Measurements from ENCODE around the gene MACF1.
"Not testable (repeated sequence)": the region's sequence is repeated elsewhere in the genome, so short reads cannot be mapped to it uniquely, and the experiment has no call there.

- not testable (repeated sequence) for TF ChIP-seq JUND (IDR thresholded peaks at IDR 0.05); TAF1 (conservative IDR thresholded peaks at IDR 0.05); YY1 (IDR thresholded peaks at IDR 0.05); GABPA (IDR thresholded peaks at IDR 0.05 in 1 of 2, conservative IDR thresholded peaks at IDR 0.05 in 1 of 2); REST (IDR thresholded peaks at IDR 0.05); SP1 (IDR thresholded peaks at IDR 0.05); ATF3 (IDR thresholded peaks at IDR 0.05); RXRA (IDR thresholded peaks at IDR 0.05); RAD21 (IDR thresholded peaks at IDR 0.05); FOXA1 (IDR thresholded peaks at IDR 0.05)
- TF ChIP-seq, protein P1, sequence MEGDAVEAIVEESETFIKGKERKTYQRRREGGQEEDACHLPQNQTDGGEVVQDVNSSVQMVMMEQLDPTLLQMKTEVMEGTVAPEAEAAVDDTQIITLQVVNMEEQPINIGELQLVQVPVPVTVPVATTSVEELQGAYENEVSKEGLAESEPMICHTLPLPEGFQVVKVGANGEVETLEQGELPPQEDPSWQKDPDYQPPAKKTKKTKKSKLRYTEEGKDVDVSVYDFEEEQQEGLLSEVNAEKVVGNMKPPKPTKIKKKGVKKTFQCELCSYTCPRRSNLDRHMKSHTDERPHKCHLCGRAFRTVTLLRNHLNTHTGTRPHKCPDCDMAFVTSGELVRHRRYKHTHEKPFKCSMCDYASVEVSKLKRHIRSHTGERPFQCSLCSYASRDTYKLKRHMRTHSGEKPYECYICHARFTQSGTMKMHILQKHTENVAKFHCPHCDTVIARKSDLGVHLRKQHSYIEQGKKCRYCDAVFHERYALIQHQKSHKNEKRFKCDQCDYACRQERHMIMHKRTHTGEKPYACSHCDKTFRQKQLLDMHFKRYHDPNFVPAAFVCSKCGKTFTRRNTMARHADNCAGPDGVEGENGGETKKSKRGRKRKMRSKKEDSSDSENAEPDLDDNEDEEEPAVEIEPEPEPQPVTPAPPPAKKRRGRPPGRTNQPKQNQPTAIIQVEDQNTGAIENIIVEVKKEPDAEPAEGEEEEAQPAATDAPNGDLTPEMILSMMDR (IDR thresholded peaks at IDR 0.05; ENCODE audit: low read depth, low read length, missing input control): not testable (repeated sequence)
- TF ChIP-seq, protein P2, sequence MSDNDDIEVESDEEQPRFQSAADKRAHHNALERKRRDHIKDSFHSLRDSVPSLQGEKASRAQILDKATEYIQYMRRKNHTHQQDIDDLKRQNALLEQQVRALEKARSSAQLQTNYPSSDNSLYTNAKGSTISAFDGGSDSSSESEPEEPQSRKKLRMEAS (IDR thresholded peaks at IDR 0.05): not testable (repeated sequence)
- TF ChIP-seq, protein P3, sequence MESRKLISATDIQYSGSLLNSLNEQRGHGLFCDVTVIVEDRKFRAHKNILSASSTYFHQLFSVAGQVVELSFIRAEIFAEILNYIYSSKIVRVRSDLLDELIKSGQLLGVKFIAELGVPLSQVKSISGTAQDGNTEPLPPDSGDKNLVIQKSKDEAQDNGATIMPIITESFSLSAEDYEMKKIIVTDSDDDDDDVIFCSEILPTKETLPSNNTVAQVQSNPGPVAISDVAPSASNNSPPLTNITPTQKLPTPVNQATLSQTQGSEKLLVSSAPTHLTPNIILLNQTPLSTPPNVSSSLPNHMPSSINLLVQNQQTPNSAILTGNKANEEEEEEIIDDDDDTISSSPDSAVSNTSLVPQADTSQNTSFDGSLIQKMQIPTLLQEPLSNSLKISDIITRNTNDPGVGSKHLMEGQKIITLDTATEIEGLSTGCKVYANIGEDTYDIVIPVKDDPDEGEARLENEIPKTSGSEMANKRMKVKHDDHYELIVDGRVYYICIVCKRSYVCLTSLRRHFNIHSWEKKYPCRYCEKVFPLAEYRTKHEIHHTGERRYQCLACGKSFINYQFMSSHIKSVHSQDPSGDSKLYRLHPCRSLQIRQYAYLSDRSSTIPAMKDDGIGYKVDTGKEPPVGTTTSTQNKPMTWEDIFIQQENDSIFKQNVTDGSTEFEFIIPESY (IDR thresholded peaks at IDR 0.05): not testable (repeated sequence)
Observed at GRCh38 chr1:39510570-39511186, 306.2 kb downstream of the MACF1 start.
